K562 (cell line): ENCODE measurements around the gene PATL1.

Source experiments
- KAT7 ChIP-seq: sonication (generic); formaldehyde crosslinking; IDR thresholded peaks from 2 replicates; pipeline ENCODE4 v1.8.0; 2022; ENCODE audit warnings: missing genetic modification reagents, mild to moderate bottlenecking, borderline replicate concordance
- L3MBTL2 ChIP-seq: fragments of 450-650 bp; IDR thresholded peaks from 2 replicates; pipeline ENCODE4 v1.6.1; 2016; ENCODE audit warnings: mild to moderate bottlenecking, moderate library complexity
- NCOR1 ChIP-seq: fragments of 450-650 bp; IDR thresholded peaks from 2 replicates; pipeline ENCODE4 v1.6.1; 2016; ENCODE audit warnings: mild to moderate bottlenecking, moderate library complexity
- OTX1 ChIP-seq: fragments of 450-650 bp; formaldehyde crosslinking; IDR thresholded peaks from 2 replicates; pipeline ENCODE4 v1.4.0; 2022; ENCODE audit warnings: mild to moderate bottlenecking
- PHF21A ChIP-seq: fragments of 450-650 bp; IDR thresholded peaks from 2 replicates; pipeline ENCODE4 v1.6.1; 2017; ENCODE audit warnings: low read depth, borderline replicate concordance
- TEAD1 ChIP-seq, 2 experiments: fragments of 450-650 bp in 1 of 2; sonication (generic) in 1 of 2; formaldehyde crosslinking; IDR thresholded peaks; 2 replicates each; pipeline versions ENCODE4 v1.4.0 to v1.8.0; 2020 to 2022; ENCODE audit warnings: mild to moderate bottlenecking in 2 of 2, missing genetic modification reagents in 1 of 2
- ZNF354B ChIP-seq: fragments of 250-450 bp; sonication (Bioruptor Pico); IDR thresholded peaks from 2 replicates; pipeline ENCODE4 v1.4.0; 2020

GRCh38 chr11:59678813-59679165 lies 10.0 kb upstream of the PATL1 start:
- TF ChIP-seq NCOR1 (no peak), L3MBTL2 (no peak), PHF21A (no peak), TEAD1 (CRISPR knock-in tag; IDR thresholded peaks at IDR 0.05) (no peak), OTX1 (no peak), ZNF354B (CRISPR knock-in tag) (no peak), KAT7 (CRISPR knock-in tag) (no peak)
